ENCODE data around the gene B3GALNT1.

Gene B3GALNT1, protein sequence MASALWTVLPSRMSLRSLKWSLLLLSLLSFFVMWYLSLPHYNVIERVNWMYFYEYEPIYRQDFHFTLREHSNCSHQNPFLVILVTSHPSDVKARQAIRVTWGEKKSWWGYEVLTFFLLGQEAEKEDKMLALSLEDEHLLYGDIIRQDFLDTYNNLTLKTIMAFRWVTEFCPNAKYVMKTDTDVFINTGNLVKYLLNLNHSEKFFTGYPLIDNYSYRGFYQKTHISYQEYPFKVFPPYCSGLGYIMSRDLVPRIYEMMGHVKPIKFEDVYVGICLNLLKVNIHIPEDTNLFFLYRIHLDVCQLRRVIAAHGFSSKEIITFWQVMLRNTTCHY

DNA sequence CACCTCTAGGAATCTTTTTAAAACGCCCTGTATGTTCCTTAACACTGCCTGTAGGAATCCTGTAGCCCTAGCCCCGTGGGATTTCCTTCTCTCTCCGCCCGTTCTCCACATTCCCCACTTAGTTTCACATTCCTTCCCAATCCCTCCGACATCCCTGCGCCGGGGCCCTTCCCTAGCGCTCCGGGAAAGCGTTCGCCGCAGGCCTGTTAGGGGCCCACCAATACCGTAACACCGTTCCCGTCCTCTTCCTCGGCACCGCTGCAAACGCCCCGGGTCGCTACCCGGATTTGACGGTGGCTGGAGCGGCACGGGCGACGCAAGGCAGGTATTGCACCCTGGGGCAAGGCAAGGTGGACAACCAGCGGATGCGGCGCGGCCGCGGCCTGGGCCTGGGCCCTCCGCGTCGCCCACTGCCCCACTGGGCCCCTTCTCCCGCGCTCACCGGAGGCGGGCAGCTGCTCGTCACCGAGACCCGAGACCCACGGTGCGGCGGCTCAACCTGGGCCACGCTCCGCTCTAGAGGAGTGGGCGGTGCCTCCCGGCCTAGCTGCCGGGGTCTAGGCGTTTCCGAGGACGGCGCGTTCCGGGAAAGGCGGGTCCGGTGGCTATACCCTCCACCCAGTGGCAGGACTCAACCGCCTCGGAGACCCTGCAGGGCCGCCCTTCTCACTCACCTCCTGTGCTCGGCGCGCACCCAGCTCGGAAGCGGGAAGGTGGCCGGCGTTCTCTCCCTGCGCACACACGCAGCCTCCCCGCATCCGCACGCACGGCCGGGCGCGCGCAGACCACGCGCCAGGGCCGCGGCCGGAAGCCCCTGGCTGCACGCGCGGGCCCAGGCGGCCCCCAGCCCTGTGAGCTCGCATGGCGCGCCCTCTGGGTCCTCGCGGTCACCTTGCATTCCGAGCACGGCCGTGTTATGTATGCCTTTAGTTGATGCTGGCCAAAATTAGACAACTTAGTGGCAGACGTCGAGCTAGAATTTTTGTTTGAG is at the start of gene B3GALNT1:
B3GALNT1 (minus strand) TSS at position 789 of the 991 bp plus-strand sequence. CDS start 18,595 bp downstream, outside the sequence.
- peak; percentile 83 for DNase-seq

DNA sequence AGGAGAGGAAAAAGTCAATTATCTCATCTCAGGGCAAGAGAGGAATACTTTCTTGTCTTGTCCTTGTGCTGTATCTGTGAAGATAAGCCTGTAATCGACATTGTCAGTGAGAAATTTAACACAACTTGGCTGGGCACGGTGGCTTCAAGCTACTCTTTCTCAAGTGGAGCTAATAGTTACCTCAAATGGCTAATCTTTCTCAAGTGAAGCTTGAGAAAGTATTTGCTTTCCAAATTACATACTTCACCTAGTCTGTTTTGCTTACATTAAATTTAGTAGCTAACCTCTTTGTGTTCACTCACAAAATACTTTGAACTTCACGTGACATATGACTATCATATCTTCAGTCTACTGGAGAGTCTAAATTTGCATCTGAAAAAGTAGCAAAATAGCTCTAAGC is 48.3 kb upstream of the B3GALNT1 start:
- no peak for DNase-seq

DNA sequence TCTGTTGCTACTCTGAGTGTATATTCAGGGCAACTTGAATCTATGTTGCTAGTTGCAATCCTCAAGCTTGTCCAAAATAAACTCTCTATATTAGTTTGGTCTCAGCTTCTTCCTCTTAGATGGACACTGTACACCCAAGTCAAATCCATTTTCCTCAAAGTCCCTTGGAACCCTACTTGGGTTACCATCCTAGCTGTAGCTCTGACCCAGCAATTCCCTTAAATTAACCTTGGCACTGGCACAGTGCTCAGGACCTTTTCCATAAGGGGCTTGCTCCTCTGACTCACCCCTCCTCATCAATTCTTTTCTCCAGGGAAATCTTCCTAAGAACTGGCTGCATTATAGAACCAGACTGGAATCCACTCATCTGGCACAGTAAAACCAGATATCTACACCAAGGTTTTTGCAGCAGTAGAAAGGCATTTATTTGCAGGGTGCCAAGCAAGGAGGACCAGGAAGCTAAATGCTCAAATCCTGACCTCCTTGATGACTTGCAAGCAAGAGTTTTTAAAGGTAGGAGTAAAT is 44.9 kb upstream of the B3GALNT1 start:
- no peak for DNase-seq

DNA sequence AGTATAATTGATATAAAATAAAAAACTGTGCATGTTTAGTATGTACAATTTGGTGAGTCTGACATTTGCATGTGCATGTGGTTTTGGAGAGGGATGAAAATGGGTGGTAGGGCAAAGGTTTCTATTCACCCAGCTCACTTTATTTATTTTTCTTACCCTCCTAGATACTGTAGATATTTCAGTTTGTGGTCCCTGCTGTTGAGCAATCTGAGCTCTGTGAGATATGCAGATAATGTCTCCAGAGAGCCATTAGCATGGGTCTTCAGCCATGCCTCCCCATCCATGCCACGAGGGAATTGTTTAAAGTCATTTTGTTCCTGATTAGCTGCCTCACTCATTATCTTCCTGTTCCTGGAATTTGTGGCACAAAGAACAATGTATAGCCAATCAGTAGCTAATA is 44.4 kb upstream of the B3GALNT1 start:
- no peak for DNase-seq

DNA sequence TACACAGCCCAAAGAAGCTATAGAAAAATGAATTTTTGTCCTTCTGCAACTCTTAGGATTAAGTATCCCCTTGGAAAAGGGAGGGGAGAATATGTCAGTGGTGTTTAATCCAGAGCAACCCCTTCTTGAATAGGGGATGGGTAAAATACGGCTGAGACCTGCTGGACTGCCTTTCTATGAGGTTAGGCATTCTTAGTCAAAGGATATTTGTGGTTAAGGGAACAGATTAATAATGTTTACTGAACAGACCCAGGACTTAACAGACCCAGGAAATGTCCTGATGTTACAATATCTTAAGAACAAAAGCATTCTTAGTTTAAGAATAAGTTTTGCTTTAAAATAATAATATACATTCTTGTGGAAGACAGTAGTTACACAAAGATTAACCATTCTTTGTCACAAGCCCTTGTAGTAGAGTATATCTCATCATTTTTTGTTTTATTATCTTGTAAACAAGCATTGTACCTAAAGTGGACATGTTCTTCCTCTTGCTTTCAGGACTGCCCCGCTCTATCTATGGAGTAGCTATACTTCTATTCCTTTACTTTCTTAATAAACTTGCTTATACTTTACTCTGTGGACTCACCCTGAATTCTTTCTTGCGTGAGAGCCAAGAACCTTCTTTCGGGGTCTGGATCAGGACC is 43.8 kb upstream of the B3GALNT1 start:
- no peak for DNase-seq

DNA sequence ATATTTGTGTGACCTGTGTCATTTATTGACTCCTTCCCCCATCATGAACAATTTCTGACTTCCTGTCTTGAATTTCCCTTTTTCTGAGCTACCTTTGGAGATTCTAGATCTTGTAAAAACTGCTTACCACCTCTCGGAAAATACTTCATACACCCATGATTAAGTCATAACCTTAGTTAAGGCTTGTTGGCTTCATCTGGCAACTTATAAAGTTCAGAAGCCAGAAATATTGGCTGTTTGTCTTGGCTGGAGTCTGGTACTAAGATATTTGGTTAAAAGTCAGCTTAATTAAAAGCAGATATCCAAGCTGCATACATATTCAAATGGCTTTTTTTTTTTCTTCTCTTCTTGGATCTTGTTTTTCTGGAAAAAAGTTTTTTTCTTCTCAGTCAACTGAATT is 37.3 kb upstream of the B3GALNT1 start:
- no peak for DNase-seq

DNA sequence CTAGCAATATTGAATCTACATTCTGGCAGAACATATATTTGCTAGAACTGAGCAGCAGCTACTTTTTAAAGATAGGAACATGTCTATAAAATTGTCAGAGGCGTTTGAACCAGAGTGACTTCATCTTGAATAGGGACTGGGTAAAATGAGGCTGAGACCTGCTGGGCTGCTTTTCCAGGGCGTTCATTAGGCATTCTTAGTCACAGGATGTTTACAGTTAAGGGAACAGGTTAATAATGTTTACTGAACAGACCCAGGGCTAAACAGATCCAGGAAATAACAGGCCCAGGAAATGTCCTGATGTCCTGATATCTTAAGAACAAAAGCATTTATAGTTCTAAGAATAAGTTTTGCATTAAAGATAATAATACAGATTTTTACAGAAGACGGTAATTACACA is 34.5 kb upstream of the B3GALNT1 start:
- no peak for DNase-seq

DNA sequence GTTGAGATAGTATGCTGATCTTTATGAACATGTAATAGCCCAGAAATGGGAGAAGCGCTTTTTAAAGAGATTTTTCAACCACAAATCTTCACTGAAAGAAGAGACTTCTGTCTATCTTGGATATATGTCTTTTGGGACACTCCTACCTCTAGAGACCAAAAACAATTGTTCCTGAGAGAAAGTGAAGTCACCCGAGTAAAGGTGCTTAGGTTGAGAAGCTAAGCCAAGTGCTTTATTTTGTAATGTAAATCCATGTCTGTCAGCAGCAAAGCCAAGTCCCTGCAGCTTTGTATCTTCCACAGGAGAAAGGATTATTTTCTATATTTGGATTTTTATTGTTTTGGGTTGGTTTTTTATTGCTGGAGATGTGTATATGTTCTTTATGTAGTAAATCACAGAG is 32.1 kb upstream of the B3GALNT1 start:
- no peak for DNase-seq

DNA sequence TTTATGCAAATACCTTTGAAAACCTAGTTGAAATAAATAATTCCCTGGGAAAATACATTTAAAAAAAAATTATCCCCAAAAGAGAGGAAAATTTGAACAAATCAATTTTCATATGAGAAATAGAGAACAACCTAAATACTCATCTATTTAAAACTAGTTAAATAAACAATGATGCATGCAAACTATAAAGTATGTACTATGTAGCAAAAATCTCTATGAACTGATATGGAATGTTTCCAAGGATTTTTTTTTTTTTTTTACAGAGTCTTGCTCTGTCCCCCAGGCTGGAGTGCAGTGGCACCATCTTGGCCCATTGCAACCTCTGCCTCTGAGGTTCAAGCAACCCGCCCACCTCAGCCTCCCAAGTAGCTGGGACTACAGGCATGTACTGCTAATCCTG is 27.2 kb upstream of the B3GALNT1 start:
- no peak for DNase-seq

DNA sequence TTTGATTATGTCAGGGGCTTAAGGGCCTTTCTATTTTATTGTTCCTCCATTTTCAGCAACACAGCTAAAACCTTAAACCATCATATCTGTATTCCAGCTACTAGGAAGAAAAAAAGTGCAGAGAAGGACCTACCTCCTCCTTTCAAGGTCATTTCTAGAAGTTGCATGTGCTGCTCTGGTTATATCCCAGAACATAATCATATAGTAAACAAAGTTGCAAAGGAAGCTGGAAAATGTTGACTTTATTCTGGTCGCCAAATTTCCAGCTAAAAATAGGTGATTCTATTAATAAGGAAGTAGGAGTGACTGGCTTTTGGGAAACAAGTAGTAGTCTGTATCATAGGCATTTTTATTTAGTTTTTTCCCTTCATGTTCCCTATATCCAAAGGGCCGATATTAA is 21.3 kb upstream of the B3GALNT1 start:
- DNase-seq, result no peak

DNA sequence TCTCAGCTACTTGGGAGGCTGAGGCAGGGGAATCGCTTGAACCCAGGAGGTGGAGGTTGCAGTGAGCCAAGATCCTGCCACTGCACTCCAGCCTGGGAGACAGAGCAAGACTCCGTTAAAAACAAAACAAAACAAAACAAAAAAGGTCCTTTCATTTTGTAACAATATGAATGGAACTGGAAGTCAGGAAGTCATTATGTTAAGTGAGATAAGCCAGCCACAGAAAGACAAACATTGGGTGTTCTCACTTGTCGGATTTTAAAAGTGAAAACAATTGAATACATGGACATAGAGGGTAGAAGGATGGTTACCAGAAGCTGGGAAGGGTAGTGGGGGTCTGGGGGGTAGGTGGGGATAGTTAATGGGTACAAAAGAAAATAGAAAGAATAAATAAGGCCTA is 12.5 kb upstream of the B3GALNT1 start:
- DNase-seq, result no peak

DNA sequence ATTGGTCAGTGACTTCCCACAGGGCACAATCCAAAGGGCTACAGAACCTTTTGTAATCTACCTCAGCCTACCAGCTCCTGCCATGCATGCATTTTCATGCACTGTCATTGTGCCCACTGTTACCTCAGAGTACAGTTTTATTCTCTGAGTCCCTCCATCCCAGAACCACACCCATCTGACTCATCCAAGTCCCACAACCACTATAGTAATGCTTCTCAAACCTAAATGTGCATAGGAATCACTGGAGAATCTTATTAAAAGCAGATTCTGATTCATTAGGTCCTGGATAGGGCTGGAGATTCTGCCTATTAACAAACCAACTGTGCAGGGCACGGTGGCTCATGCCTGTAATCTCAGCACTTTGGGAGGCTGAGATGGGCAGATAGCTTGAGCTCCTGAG is 3.7 kb upstream of the B3GALNT1 start:
- no peak for DNase-seq

DNA sequence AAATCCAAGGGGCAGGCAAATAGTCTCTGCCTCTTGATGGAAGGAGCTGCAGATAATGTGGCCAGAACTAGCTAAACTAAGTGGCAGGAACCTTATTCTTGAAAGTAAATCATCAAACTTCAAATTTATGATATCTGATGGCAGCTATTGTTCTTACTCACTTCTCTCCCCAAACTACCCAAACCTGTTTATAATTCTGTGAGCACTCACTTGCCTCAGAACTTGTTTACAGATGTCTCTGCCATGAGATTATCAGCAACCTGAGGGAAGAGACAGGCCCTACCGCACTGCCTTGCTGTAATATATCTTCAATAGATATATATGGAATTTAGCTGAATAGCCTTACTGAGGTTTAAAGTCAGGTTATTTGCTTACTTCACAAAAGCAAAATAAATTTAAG is 2.2 kb upstream of the B3GALNT1 start:
- no peak for DNase-seq

DNA sequence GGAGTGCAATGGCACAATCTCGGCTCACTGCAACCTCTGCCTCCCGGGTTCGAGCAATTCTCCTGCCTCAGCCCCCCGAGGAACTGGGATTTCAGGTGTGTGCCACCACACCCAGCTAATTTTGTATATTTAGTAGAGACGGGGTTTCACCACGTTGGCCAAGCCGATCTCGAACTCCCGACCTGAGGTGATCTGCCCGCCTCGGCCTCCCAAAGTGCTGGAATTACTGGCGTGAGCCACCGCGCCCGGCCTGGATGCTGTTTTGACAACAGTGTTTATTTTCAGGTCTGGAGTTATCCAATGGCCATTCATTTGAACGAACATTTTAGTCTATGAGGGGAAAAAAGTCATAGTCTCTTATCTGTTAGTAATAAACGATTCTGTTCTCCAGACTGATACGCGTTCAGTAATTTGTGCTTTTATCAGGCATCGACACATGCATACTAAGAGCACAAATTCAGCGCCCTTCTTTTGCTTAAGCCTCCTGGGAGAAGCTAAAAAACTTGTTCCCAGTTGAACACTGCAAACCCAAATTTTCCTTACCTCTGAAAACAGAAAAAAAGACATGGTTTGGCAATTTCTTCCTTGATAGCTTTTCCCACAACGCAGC is 1.3 kb downstream of the B3GALNT1 start:
- no peak for DNase-seq

DNA sequence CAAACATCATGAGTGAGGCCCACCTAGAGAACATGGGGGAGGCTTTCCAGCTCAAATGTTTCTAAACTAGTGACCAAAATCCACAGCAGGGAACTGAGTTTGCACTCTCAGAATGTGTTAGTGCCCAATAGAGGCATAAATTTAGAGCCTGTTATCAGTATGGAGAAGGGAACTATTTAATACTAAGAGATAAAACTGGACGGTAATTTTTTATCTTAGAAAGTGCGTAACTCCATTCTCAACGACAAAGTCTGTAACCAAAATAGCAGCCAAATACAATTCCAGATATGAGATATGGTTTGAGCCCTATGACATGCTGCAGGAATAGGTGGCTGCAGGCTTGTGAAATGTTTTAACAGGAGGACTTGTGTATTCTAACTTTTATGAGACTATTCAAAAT is 3.5 kb downstream of the B3GALNT1 start:
- DNase-seq, result no peak

DNA sequence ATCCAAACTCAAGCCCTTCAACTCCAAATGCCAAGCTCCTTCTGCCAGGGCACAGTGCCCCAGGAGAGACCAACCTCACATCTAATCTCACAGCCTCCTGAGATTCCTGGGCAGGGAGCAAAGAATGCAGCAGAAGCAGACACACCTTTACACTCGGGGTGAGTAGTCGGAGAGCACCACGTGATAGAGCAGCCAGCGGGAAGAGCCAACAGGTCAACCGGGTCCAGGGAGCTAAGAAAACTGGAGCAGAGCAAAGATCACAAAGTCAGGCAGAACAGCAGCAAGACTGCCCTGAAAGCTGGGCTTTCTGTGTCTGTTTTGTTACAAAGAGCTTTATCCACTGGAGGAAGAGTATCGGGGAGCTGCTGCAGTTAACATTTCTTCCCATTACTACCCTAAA is 4.2 kb downstream of the B3GALNT1 start:
- no peak for DNase-seq

DNA sequence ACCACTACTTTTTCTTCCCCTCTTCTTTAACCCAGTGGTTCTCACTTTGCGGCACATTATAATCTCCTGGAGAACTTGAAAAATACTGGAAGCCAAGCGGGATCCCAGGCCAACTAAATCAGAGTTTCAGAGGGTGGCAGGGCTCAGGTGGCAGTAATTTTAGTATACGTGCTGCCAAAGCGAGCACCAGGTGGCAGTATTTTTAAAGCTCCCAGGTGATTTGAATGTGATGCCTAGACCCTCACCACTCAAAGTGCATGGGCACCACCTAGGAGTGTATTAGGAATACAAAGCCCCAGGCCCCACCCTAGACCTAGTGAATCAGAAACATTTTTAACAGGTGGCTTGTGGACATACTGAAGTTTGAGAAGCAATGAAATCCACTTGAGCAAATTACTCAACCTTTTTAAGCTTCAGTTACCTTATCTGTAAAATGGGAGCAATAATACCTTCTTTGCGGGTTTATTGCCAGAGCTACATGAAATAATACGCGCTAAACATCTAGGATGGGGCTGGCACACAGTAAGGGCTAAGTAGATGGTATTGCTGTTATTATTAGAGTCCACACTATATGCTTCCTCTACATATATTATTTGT is 8.3 kb downstream of the B3GALNT1 start:
- peak; percentile 78 for DNase-seq

DNA sequence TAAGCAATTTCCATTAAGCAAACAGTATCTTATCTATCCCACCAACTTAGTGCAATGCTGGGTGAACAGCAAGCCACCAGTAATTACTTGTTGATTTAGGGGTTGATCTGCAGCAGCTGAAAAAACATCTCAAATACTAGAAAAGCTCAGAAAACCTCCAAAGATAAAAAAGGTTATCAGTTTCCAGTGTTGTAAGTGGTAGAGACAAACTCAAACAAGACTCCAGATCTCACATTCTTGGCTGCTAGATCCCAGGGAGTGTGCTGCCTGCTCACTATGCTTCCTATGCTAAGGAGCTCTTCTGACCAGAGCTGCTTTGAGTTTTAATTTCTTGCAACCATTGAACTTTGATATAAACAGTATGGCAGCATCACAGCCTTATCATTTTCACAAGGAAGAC is 11.3 kb downstream of the B3GALNT1 start:
- no peak for DNase-seq

DNA sequence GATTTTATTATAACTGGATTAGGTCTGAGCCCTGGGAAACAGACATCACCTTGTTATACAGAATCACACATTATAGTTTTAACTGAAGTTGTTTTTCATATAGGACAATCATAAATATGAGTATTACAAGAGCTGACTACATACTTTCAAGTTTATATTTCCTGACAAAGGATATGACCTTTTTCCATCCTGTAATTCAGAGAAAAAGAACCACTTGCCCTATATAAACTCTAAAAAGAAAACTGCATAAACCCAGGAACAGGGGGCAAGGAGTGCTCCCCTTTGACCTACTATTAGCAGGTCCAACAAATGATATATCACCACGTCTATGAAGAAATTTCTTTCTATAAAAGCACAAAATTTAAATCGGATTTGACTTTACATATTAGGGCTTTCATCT is 20.9 kb downstream of the B3GALNT1 start:
- no peak for DNase-seq

DNA sequence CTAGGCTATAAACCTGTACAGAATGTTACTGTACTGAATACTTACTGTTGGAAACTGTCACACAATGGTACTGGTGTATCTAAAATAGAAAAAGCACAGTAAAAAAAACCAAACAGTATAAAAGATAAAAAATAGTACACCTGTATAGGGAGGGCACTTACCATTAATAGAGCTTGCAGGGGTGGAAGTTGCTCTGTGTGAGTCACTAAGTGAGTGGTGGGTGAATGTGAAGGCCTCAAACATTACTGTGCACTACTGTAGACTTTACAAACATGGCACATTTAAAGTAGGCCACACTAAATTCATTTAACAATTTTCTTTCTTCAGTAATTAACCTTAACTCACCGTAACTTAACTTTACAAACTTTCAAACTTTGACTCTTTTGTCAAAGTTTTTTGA is 22.0 kb downstream of the B3GALNT1 start:
- DNase-seq, result no peak

DNA sequence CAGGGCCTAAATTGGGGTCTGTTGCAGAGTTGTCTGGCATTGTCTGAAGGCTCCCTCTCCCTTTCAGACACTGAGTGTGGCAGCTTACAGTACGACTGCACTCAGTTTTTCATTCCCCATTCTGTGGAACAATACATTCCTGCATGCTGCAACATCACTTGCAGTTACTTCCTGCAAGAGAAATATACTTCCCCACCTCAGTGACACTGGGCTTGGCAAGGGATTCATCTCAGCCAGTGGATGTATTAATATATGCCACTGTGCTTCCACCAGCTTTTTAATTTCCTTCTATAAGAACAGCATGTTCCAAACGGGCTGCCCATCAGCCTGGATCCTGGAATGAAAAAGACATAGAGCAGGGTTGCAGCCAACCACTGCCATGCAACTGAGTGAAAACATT is 23.1 kb downstream of the B3GALNT1 start:
- DNase-seq, result no peak

DNA sequence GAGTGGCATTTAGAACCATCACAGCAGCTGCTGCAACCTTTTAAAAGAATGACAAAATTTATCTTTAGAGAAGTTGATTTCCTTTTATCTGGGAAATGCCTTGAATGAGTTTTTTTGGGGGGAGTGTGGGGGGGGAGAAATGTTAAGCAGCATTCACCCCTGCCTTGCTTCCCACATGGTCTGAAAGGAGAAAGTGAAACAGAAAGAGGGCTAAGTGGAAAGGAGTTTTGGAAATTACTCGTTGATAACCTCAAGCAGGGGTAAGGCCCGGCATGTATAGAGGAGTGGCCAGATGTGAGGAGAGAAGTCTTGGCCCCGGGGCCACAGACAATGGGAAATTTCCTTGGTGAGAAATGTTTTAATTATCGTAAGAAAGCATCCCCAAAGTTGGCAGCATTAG is 23.5 kb downstream of the B3GALNT1 start:
- DNase-seq, result no peak

DNA sequence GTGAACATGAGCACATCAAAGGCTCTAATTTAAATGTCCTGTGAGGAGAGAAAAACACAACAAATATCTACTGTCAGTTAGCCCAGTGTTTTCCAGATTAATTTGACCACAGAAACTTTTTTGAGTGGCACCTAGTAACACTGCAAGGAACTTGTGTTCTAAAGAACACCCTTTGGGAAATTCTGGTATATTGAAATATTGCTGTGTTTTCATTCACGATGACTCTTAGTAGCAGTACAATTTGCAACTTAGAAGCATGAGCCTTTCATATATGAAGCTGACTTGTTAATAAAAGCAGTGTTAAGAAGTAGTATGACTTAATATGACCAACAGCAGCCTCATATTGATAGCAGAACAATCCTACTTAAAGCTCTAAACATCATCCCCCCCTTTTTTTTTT is 32.0 kb downstream of the B3GALNT1 start:
- no peak for DNase-seq

Data from NCI-H69 (cell line).